Vagina (tissue), 2 donors: Measurements from ENCODE around the gene PCSK2.

Experiments used
- CTCF ChIP-seq, 3 experiments: fragments of 450-650 bp in 2 of 3; fragments of 200-600 bp in 1 of 3; sonication (generic) in 1 of 3; IDR thresholded peaks; one replicate each; pipeline ENCODE4 v1.5.1; 2017 to 2019; ENCODE audit warnings: antibody characterized with exemption in 3 of 3, mild to moderate bottlenecking in 2 of 3, moderate library complexity in 2 of 3
- POLR2AphosphoS5 ChIP-seq, 2 donors: sonication (generic); formaldehyde crosslinking; IDR thresholded peaks; one replicate each; pipeline ENCODE4 v1.9.0; 2017; ENCODE audit warnings: antibody characterized with exemption in 2 of 2, mild to moderate bottlenecking in 2 of 2, low read depth in 1 of 2; ENCODE audit not compliant: insufficient read depth in 1 of 2

- TF ChIP-seq POLR2AphosphoS5 (IDR thresholded peaks at IDR 0.05; ENCODE audit: insufficient read depth in 1 of 2, low read depth in 1 of 2) (no peak), CTCF (IDR thresholded peaks at IDR 0.05) (no peak)
These were observed 93.6 kb downstream of the PCSK2 start for GRCh38 chr20:17320456-17320855.
